Fibroblast of skin of abdomen (primary cell): Measurements from ENCODE around the gene ZDBF2.
"Not testable (repeated sequence)": the region's sequence is repeated elsewhere in the genome, so short reads cannot be mapped to it uniquely, and the experiment has no call there.

ENCODE experiments used
- DNase-seq: peaks from one replicate; pipeline ENCODE4 v3.0.0-alpha.2; 2013

The ZDBF2 gene

GRCh38 chr2:206324869-206325268 lies 50.4 kb downstream of the ZDBF2 start:
- no peak for DNase-seq

GRCh38 chr2:206328974-206329373 lies 54.5 kb downstream of the ZDBF2 start:
- DNase-seq, result no peak

DNA sequence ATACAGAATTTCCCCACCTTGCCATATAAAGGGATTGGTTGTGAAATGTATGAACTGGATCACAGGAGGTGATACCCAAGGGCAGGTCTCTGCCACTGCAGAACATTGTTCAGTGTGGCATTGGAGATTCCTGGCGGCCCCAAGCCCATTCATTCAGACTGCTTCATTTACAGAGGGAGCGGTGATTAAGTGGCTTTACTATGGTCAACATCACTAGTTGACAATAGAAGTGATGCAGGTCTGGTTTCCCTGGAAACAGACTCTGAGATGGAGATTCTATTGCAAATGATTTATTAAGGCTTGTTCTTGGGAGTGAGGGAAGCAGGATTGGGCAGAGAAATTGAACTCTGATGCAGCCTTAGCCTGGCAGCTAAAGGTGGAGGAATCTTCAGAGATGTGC lies 62.4 kb downstream of the ZDBF2 start:
- DNase-seq, result no peak

DNA sequence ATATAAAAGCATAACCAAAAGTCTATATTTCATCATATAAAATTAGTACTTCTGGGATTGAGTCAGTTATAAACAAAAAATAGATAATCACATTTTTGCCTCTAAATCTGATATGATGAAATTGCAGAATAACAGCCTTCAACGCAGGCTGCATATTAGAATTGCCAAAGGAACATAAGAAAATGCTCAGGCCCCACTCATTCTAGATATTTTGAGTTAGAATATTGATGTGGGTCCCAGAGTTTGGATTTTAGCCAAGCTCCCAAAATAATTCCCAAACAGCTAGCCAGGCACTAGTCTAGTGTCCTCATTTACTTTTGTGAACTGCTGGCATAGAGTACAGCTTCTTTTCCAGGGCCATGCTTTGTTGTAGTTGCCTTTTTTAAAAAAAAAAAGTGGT lies 63.5 kb downstream of the ZDBF2 start:
- no peak for DNase-seq

- DNase-seq, result no peak
These were observed 66.9 kb downstream of the ZDBF2 start for GRCh38 chr2:206341396-206341795.

GRCh38 chr2:206343144-206343543 lies 68.7 kb downstream of the ZDBF2 start:
- no peak for DNase-seq

DNA sequence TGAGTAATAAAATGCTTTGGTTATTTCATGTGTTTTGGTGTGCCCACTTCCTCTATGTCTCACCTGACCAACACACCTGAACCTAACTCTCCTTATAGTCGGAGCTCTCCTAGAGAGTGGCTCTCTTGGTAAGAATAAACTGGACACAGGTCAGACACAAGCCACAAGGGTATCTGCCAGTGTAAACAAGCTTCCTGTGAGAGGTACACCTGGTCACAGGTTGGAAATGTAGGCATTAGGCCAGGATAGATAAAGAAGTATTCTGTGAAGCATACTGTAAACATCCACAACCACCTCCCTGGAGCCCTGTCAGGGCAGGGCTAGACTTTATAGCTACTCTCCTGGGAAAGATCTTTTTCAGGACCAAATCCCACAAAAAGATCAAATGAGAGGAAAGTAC lies 69.4 kb downstream of the ZDBF2 start:
- DNase-seq, result no peak

DNA sequence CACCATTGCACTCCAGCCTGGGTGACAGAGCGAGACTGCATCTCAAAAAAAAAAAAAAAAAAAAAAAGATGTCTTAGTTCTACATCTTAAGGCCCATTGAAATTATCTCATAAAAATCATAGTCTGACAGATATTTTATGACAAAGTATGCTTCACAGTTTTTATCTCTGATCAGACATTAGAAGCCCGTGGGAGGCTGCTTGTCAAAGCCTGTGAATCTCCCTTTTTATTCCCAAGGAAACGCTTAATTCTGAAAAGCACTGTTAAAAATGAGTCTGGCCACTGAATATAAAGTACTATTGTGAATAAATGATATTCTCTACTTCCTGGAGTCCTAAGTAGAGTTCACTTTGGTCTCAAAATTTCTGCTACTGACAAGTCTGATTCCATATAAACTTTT lies 71.1 kb downstream of the ZDBF2 start:
- DNase-seq, result no peak

DNA sequence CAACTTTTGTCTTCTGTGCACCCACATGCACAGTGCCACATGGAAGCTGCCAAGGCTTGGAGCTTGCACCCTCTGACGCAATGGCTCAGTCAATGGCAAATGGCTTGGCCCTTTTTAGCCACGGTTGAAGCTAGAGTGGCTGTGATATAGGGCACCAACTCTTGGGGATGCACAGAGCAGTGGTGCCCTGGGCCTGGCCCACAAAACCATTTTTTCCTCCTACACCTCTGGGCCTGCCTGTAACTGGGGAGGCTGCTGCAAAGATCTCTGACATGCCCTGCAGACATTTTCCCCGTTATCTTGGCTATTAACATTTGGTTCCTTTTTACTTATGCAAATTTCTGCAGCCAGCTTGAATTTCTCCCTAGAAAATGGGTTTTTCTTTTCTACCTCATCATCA lies 74.9 kb downstream of the ZDBF2 start:
- no peak for DNase-seq

DNA sequence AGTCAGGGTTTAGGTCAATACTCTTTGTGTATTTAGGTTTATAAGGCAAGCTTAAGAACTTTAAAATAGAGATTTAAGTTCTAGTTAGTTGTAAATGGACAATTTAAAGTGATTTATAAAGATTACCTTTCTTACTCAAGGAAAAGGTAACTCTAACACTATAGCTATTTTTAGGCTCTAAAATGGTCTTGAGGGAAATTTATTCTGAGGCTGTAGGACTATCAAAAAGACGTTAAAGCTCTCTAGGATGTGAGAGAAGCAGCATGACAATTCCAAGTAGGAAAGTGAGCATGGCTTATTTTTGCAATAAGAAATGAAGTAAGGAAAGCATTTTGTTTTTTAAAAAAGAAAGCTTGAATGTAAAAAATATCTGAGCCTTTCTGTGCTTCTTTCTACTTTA lies 78.1 kb downstream of the ZDBF2 start:
- no peak for DNase-seq

- DNase-seq, result no peak
These were observed 79.2 kb downstream of the ZDBF2 start for GRCh38 chr2:206353685-206354084.

DNA sequence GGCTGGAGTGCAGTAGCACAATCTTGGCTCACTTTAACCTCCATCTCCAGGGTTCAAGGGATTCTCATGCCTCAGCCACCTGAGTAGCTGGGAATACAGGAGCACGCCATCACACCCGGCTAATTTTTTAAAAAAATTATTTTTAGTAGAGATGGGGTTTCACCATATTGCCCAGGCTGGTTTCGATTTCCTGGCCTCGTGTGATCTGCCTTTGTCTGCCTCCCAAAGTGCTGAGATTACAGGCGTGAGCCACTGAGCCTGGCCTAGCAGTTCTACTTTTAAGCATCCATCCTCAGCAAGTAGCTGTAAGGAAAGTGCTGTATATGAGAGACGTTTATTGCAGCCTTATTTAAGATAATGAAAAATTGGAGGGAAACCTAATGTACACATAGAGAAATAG lies 79.7 kb downstream of the ZDBF2 start:
- DNase-seq, result no peak

GRCh38 chr2:206356840-206357239 lies 82.4 kb downstream of the ZDBF2 start:
- not testable (repeated sequence) for DNase-seq

DNA sequence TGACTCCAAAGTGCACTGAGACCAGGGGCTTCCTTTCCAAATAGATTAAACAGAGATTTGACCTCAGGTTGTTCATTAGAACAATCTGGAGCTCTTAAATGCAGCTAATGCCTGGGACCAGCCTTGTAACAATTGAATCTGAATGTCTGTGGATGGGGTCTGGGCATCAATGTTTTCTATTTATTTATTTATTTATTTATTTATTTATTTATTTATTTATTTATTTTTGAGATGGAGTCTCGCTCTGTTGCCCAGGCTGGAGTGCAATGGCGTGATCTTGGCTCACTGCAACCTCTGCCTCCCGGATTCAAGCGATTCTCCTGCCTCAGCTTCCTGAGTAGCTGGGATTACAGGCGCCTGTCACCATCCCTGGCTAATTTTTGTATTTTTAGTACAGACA lies 86.4 kb downstream of the ZDBF2 start:
- DNase-seq, result not testable (repeated sequence)

DNA sequence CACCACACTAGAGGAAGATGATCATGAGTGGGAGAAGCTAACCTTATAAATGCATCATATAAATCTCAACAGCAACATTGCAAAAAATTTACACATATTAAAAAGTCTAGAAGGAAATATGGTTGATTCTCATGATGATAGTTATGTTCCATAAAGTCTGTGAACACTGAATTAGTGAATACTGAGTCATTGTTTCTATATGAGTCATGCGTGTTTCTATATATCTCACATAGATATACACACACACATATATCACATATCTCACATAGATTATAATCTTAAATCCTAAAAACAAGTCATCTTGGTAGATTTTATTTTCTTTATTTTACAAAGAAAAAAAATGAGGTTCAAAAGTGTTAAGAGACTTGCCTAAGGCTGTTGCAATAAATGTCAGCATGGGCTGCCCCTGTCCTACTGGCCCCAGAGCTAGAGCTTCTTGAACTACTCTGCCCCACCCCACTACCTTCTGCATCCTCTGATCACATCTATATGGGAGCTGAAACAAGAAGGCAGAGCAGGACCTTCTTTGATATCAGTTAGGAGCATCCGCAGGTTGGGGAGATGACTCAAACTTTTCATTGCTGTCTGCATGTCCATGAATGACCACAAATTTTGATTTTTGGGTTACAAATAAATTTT lies 87.1 kb downstream of the ZDBF2 start:
- no peak for DNase-seq
